Activated naive CD4-positive, alpha-beta T cell treated with anti-CD3 and anti-CD28 coated beads, Interleukin-2, amount 50 U/mL, for 24 hours (primary cell): ENCODE measurements around the gene ACP4.
"Not testable (repeated sequence)": the region's sequence is repeated elsewhere in the genome, so short reads cannot be mapped to it uniquely, and the experiment has no call there.

Experiments used
- H3K27ac Mint-ChIP-seq: one replicate; pipeline ENCODE4 v1.8.0; 2021; ENCODE audit warnings: mild to moderate bottlenecking, mixed read lengths
- H3K27me3 Mint-ChIP-seq: one replicate; pipeline ENCODE4 v1.8.0; 2021; ENCODE audit warnings: mixed read lengths
- H3K36me3 Mint-ChIP-seq: one replicate; pipeline ENCODE4 v1.8.0; 2021; ENCODE audit warnings: mixed read lengths
- H3K4me1 Mint-ChIP-seq: one replicate; pipeline ENCODE4 v1.8.0; 2021; ENCODE audit warnings: mixed read lengths
- H3K4me3 Mint-ChIP-seq: one replicate; pipeline ENCODE4 v1.8.0; 2021; ENCODE audit warnings: mild to moderate bottlenecking, mixed read lengths
- H3K9me3 Mint-ChIP-seq: one replicate; pipeline ENCODE4 v1.8.0; 2021; ENCODE audit warnings: mixed read lengths

The ACP4 gene

DNA sequence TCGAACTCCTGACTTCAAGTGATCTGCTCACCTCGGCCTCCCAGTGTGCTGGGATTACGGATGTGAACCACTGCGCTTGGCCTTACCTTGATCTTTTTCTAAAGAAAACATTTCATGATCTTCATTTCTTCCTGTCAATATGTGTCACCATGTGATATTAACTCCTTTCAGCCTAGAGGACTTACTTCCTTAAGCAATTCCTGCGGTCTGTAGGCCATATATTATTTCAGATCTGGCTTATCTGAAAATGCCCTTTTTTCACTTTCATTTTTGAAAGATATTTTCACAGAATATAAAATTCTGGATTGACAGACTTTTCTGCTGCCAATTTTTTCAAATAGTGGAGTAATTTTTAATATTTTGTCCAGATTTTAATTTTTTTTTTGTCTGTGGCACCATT lies 21.9 kb upstream of the ACP4 start:
- Mint-ChIP-seq H3K4me1 (no peaks in the 10 kb centered on the region), H3K9me3 (no peaks in the 10 kb centered on the region), H3K27ac (no peak overlapping the region), H3K4me3 (no peak overlapping the region), H3K36me3 (no peaks in the 10 kb centered on the region), H3K27me3 (peaks cover 10% of the 10 kb centered on the region)

DNA sequence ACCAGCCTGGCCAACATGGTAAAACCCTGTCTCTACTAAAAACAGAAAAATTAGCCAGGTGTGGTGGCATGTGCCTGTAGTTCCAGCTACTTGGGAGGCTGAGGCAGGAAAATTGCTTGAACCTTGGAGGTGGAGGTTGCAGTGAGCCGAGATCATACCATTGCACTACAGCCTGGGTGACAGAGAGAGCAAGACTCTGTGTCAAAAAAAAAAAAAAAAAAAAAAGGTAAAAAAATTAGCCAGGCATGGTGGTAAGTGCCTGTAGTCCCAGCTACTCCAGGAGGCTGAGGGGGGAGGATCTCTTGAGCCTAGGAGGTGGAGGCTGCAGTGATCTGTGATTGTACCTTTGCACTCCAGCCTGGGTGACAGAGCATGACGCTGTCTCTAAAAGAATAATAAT lies 20.1 kb upstream of the ACP4 start, which contains the start of gene GPR32:
Gene GPR32 (plus strand): TSS at position 301 of the 400 bp plus-strand sequence. CDS start 137 bp downstream, outside the sequence.
- H3K36me3 Mint-ChIP-seq, H3K4me1 Mint-ChIP-seq, H3K4me3 Mint-ChIP-seq, H3K27me3 Mint-ChIP-seq, H3K27ac Mint-ChIP-seq, H3K9me3 Mint-ChIP-seq: not testable (repeated sequence)

GRCh38 chr19:50770888-50771287 lies 19.3 kb upstream of the ACP4 start:
- Mint-ChIP-seq H3K4me1 (no peaks in the 10 kb centered on the region), H3K36me3 (no peaks in the 10 kb centered on the region), H3K27me3 (peaks cover 12% of the 10 kb centered on the region), H3K4me3 (no peak overlapping the region), H3K27ac (no peak overlapping the region), H3K9me3 (no peaks in the 10 kb centered on the region)

GRCh38 chr19:50772476-50772875 lies 17.7 kb upstream of the ACP4 start:
- Mint-ChIP-seq H3K27me3 (peaks cover 18% of the 10 kb centered on the region), H3K27ac (no peak overlapping the region), H3K36me3 (no peaks in the 10 kb centered on the region), H3K4me1 (peaks cover 4% of the 10 kb centered on the region), H3K4me3 (no peak overlapping the region), H3K9me3 (no peaks in the 10 kb centered on the region)

GRCh38 chr19:50772912-50773311 lies 17.3 kb upstream of the ACP4 start:
- H3K4me1 Mint-ChIP-seq, H3K9me3 Mint-ChIP-seq, H3K36me3 Mint-ChIP-seq, H3K27ac Mint-ChIP-seq, H3K4me3 Mint-ChIP-seq: not testable (repeated sequence)
- peaks cover 22% of the 10 kb centered on the region for H3K27me3 Mint-ChIP-seq

GRCh38 chr19:50773454-50773853 lies 16.8 kb upstream of the ACP4 start:
- H3K4me1 Mint-ChIP-seq, result peaks cover 13% of the 10 kb centered on the region
- H3K9me3 Mint-ChIP-seq, H3K4me3 Mint-ChIP-seq, H3K36me3 Mint-ChIP-seq, H3K27ac Mint-ChIP-seq: not testable (repeated sequence)
- H3K27me3 Mint-ChIP-seq, result peaks cover 27% of the 10 kb centered on the region

DNA sequence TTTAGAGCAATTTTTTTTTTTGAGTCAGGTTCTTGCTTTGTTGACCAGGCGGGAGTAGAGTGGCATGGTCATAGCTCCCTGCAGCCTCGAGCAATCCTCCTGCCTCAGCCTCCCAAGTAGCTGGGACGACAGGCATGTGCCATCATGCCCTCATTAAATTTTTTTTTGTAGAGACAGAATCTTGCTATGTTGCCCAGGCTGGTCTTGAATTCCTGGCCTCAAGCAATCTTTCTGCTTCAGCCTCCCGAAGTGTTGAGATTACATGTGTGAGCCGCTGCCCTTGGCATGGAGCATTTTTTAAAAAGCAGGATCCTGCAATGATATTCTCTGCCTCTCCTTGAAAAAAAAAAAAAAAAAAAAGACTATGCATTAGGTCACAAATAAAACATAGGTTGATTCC lies 14.1 kb upstream of the ACP4 start:
- H3K4me1 Mint-ChIP-seq, result peaks cover 13% of the 10 kb centered on the region
- H3K27me3 Mint-ChIP-seq, result peaks cover 43% of the 10 kb centered on the region
- H3K9me3 Mint-ChIP-seq, result no peaks in the 10 kb centered on the region
- H3K27ac Mint-ChIP-seq, result no peak overlapping the region
- no peaks in the 10 kb centered on the region for H3K36me3 Mint-ChIP-seq
- H3K4me3 Mint-ChIP-seq, result no peak overlapping the region

GRCh38 chr19:50777261-50777660 lies 13.0 kb upstream of the ACP4 start:
- Mint-ChIP-seq H3K4me3 (no peak overlapping the region), H3K4me1 (peaks cover 13% of the 10 kb centered on the region), H3K27ac (no peak overlapping the region), H3K27me3 (peaks cover 48% of the 10 kb centered on the region), H3K9me3 (no peaks in the 10 kb centered on the region), H3K36me3 (no peaks in the 10 kb centered on the region)

DNA sequence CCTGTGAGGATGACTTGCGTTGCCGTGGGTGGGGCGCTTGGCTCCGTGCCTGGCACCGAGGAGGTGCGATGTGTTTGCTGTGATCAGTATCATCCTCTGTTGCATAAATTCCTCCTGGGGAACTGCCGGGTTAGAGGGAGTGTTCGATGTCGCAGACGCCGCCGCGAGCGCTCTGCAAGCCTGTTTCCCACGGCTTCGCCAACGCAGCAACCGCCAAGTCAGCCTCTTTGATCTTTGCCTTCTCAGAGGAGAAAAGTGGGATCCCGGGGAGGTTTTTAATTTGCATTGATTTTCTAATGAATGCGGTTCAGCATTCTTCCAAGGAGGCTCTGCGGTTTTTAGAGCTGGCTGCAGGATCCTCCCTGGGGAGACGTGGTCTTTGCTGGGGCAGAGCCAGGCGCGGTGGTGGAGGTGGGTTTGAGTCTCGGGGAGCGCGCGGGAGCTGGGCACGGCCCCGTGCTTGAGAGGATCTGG lies 12.3 kb upstream of the ACP4 start:
- no peak overlapping the region for H3K4me3 Mint-ChIP-seq
- H3K4me1 Mint-ChIP-seq, result peaks cover 13% of the 10 kb centered on the region
- no peak overlapping the region for H3K27ac Mint-ChIP-seq
- H3K36me3 Mint-ChIP-seq, result no peaks in the 10 kb centered on the region
- H3K27me3 Mint-ChIP-seq, result peaks cover 52% of the 10 kb centered on the region
- H3K9me3 Mint-ChIP-seq, result no peaks in the 10 kb centered on the region

DNA sequence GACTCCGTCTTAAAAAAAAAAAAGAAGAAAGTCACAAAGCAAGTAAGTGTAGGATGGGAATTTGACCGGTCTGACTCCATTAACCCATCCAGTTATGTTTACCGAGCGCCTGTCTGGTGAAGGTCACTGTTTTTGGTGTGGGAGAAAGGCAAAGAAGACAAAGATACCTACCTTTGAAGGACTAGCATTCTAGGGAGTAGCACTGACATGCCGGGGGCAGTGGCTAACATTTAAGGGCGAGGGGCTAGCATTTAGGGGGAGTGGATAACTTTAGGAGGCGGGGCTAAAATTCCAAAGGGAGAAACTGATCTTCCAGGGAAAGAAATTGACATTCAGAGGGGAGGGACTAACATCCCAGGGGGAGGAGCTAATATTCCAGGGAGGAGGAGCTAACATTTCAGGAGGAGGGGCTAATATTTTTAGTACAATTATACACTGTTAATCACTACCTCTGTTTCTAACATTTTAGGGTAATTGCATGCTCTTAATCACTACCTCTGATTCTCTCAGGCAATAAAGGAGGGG lies 11.2 kb upstream of the ACP4 start:
- no peaks in the 10 kb centered on the region for H3K36me3 Mint-ChIP-seq
- no peak overlapping the region for H3K27ac Mint-ChIP-seq

DNA sequence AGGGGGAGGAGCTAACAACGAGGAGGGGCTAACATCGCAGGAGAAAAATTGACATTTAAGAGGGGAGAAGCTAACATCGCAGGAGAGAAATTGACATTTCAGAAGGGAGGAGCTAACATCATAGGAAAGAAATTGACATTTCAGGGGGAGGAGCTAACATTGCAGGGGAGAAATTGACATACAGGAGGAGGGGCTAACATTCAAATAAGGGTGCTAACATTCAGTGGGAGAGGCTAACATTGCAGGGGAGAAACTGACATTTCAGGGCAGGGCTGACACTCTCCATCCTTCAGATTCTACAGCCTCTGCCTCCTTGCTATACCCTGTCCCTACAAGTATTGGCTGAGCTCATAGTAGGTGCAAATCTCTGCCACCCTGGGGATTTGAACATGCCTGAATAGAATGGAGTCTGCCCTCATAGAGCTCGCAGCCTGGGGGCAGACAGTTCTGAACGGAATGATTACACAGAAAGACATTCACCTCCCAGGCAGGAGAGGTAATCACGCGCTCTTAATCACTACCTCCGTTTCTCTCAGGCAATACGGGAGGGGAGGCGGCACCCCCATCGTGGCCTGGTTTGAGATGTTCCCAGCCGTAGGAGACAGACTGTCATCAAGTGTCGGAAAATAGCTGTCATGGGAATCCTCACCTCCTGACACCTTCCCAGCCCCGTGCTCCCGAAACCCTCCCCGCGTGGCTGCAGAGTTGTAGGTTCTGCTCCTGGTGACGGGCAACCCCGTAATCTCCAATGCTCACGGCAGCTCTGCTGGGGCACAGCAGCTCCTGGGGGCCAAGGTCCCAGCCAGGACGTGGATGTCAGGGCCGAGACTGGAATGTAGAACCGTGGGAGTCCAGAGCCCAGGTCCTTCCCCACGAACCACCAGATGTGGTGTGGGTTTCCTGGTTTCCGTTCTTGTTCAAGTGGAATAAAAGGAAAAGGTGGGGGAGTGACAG lies 10.4 kb upstream of the ACP4 start:
- peaks cover 46% of the 10 kb centered on the region for H3K27me3 Mint-ChIP-seq
- H3K36me3 Mint-ChIP-seq, result no peaks in the 10 kb centered on the region
- H3K27ac Mint-ChIP-seq, result no peak overlapping the region
- peaks cover 17% of the 10 kb centered on the region for H3K4me1 Mint-ChIP-seq
- H3K9me3 Mint-ChIP-seq, result no peaks in the 10 kb centered on the region
- no peak overlapping the region for H3K4me3 Mint-ChIP-seq

More for the DNA sequence above, 11.2 kb upstream of the ACP4 start:
- Mint-ChIP-seq H3K27me3 (peaks cover 50% of the 10 kb centered on the region), H3K4me1 (peaks cover 17% of the 10 kb centered on the region), H3K4me3 (no peak overlapping the region), H3K9me3 (no peaks in the 10 kb centered on the region)

- Mint-ChIP-seq H3K27ac (no peak overlapping the region), H3K9me3 (no peaks in the 10 kb centered on the region), H3K27me3 (peaks cover 43% of the 10 kb centered on the region), H3K4me1 (peaks cover 17% of the 10 kb centered on the region), H3K4me3 (no peak overlapping the region), H3K36me3 (no peaks in the 10 kb centered on the region)
These were observed 9.3 kb upstream of the ACP4 start for GRCh38 chr19:50780753-50781435.

DNA sequence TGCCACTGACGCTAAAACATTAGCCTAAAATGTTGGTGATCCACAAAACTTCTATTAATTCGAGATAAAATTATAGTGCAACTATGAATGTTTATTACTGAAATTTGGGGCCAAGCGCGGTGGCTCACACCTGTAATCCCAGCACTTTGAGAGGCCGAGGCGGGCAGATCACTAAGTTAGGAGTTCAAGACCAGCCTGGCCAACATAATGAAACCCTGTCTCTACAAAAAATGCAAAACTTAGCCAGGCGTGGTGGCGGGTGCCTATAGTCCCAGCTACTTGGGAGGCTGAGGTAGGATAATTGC lies 6.4 kb upstream of the ACP4 start:
- H3K4me3 Mint-ChIP-seq, H3K4me1 Mint-ChIP-seq, H3K36me3 Mint-ChIP-seq, H3K9me3 Mint-ChIP-seq: not testable (repeated sequence)
- H3K27ac Mint-ChIP-seq, result peak overlapping the region; percentile 8
- peaks cover 26% of the 10 kb centered on the region for H3K27me3 Mint-ChIP-seq

GRCh38 chr19:50784710-50785109 lies 5.5 kb upstream of the ACP4 start:
- Mint-ChIP-seq H3K9me3 (no peaks in the 10 kb centered on the region), H3K4me3 (no peak overlapping the region), H3K36me3 (no peaks in the 10 kb centered on the region), H3K27me3 (peaks cover 17% of the 10 kb centered on the region), H3K4me1 (peaks cover 4% of the 10 kb centered on the region), H3K27ac (no peak overlapping the region)

GRCh38 chr19:50785329-50785728 lies 4.9 kb upstream of the ACP4 start:
- Mint-ChIP-seq H3K4me3 (no peak overlapping the region), H3K27me3 (peaks cover 14% of the 10 kb centered on the region), H3K27ac (no peak overlapping the region), H3K36me3 (no peaks in the 10 kb centered on the region), H3K4me1 (peaks cover 4% of the 10 kb centered on the region), H3K9me3 (no peaks in the 10 kb centered on the region)

DNA sequence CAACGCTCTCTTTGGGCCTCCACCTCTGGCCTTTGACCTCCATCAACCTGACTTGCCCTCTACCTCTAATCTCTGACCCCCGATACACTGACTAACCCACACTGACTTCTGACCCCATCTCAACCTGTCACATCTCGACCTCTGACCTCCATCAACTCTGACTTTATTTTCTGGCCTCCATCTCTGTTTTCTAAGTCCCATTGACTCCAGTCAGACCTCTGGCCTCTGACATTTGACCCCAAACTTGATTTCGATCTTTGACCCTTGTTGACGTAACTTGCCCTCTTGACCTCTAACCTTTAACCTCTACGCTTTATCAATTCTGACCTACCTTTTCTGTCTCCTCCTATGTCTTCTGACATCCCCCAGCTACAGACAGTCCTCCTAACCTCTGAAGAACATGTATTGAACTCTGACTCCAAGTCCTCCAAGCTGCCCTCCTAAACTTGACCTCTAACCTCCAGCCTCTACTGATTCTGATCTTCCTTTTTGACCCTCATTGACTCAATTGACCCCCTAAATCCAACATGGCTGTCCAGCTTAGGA lies 780 bp downstream of the ACP4 start:
- Mint-ChIP-seq H3K27ac (peak overlapping the region; percentile 82), H3K27me3 (no peaks in the 10 kb centered on the region)

More for the DNA sequence above, 780 bp downstream of the ACP4 start:
- no peaks in the 10 kb centered on the region for H3K36me3 Mint-ChIP-seq
- no peaks in the 10 kb centered on the region for H3K9me3 Mint-ChIP-seq
- H3K4me3 Mint-ChIP-seq, result no peak overlapping the region
- H3K4me1 Mint-ChIP-seq, result peaks cover 5% of the 10 kb centered on the region
